Mesodermal cell (in vitro differentiated cells): ENCODE results near the gene APBA2.

ENCODE experiments used
- H3K27ac ChIP-seq: 2 replicates; pipeline ENCODE4 v1.7.0; 2013; ENCODE audit warnings: mild to moderate bottlenecking, low read depth, low read length, moderate library complexity; ENCODE audit not compliant: severe bottlenecking
- H3K36me3 ChIP-seq: 2 replicates; pipeline ENCODE4 v1.7.1; 2013; ENCODE audit warnings: mild to moderate bottlenecking, low read length, moderate library complexity; ENCODE audit not compliant: control insufficient read depth, insufficient read depth
- H3K4me1 ChIP-seq: one replicate; pipeline ENCODE4 v1.7.1; 2013; ENCODE audit warnings: mild to moderate bottlenecking, low read length; ENCODE audit not compliant: insufficient read depth, control insufficient read depth, poor library complexity, severe bottlenecking
- H3K4me3 ChIP-seq: 2 replicates; pipeline ENCODE4 v1.7.0; 2013; ENCODE audit warnings: low read length, control low read depth, mild to moderate bottlenecking; ENCODE audit not compliant: insufficient read depth, poor library complexity, severe bottlenecking; ENCODE audit errors: extremely low read depth
- H3K9me3 ChIP-seq: 2 replicates; pipeline ENCODE4 v1.7.1; 2013; ENCODE audit warnings: mild to moderate bottlenecking, low read length, moderate library complexity; ENCODE audit not compliant: control insufficient read depth
- whole genome bisulfite sequencing, 2 experiments: methylation state at CpG; one replicate each; pipeline ENCODE4 v1.1.5; 2013; ENCODE audit warnings: missing lambda C conversion rate in 2 of 2; ENCODE audit not compliant: insufficient coverage in 2 of 2; 5-methylcytosine and 5-hydroxymethylcytosine counted together

APBA2 gene

GRCh38 chr15:28961391-28961790 lies 75.6 kb downstream of the APBA2 start:
- Histone ChIP-seq H3K4me3 (no peak overlapping the region), H3K27ac (peak overlapping the region; percentile 47)
- 87 to 92% methylated on average over 10 to 12 of the region's 12 CpGs for WGBS, 2 experiments

GRCh38 chr15:28962851-28963710 lies 77.3 kb downstream of the APBA2 start:
- Histone ChIP-seq H3K36me3 (no peaks in the 10 kb centered on the region), H3K4me3 (no peak overlapping the region), H3K27ac (no peak overlapping the region), H3K4me1 (peaks cover 14% of the 10 kb centered on the region), H3K9me3 (no peaks in the 10 kb centered on the region)
- WGBS, 2 experiments, result 92 to 95% methylated on average over 2 to 4 of the region's 8 CpGs

More at GRCh38 chr15:28961391-28961790, 75.6 kb downstream of the APBA2 start:
- Histone ChIP-seq H3K9me3 (no peaks in the 10 kb centered on the region), H3K36me3 (no peaks in the 10 kb centered on the region), H3K4me1 (peaks cover 14% of the 10 kb centered on the region)

GRCh38 chr15:28963711-28964081 lies 77.9 kb downstream of the APBA2 start:
- Histone ChIP-seq H3K9me3 (no peaks in the 10 kb centered on the region), H3K27ac (no peak overlapping the region), H3K4me3 (no peak overlapping the region), H3K36me3 (no peaks in the 10 kb centered on the region), H3K4me1 (peaks cover 15% of the 10 kb centered on the region)
- 100% methylated on average over 1 of the region's 2 CpGs; no CpG with 5 or more reads in 1 of the 2 experiments for WGBS, 2 experiments

GRCh38 chr15:28964098-28964497 lies 78.3 kb downstream of the APBA2 start:
- H3K9me3 ChIP-seq, result no peaks in the 10 kb centered on the region
- peaks cover 19% of the 10 kb centered on the region for H3K4me1 ChIP-seq
- no peak overlapping the region for H3K27ac ChIP-seq
- no peak overlapping the region for H3K4me3 ChIP-seq
- no peaks in the 10 kb centered on the region for H3K36me3 ChIP-seq
- 80 to 100% methylated on average over 1 of the region's 1 CpG for WGBS, 2 experiments

- peaks cover 17% of the 10 kb centered on the region for H3K4me1 ChIP-seq
- no peaks in the 10 kb centered on the region for H3K9me3 ChIP-seq
- H3K4me3 ChIP-seq, result no peak overlapping the region
- no peak overlapping the region for H3K27ac ChIP-seq
- no peaks in the 10 kb centered on the region for H3K36me3 ChIP-seq
Observed at GRCh38 chr15:28967066-28967465, 81.3 kb downstream of the APBA2 start.

GRCh38 chr15:28967990-28968389 lies 82.2 kb downstream of the APBA2 start:
- H3K4me1 ChIP-seq, result peaks cover 25% of the 10 kb centered on the region
- H3K4me3 ChIP-seq, result no peak overlapping the region
- no peaks in the 10 kb centered on the region for H3K9me3 ChIP-seq
- H3K36me3 ChIP-seq, result no peaks in the 10 kb centered on the region
- 88 to 94% methylated on average over 4 to 5 of the region's 6 CpGs for WGBS, 2 experiments
- H3K27ac ChIP-seq, result no peak overlapping the region

- 90 to 94% methylated on average over 14 of the region's 14 CpGs for WGBS, 2 experiments
- Histone ChIP-seq H3K9me3 (no peaks in the 10 kb centered on the region), H3K27ac (no peak overlapping the region), H3K4me1 (peaks cover 25% of the 10 kb centered on the region), H3K4me3 (no peak overlapping the region), H3K36me3 (no peaks in the 10 kb centered on the region)
Observed at GRCh38 chr15:28969511-28970085, 83.8 kb downstream of the APBA2 start.

- Histone ChIP-seq H3K27ac (no peak overlapping the region), H3K4me3 (no peak overlapping the region), H3K36me3 (no peaks in the 10 kb centered on the region), H3K9me3 (no peaks in the 10 kb centered on the region), H3K4me1 (peaks cover 33% of the 10 kb centered on the region)
- 96 to 100% methylated on average over 1 to 5 of the region's 7 CpGs for whole genome bisulfite sequencing, 2 experiments
Observed at GRCh38 chr15:28974142-28974541, 88.4 kb downstream of the APBA2 start.

GRCh38 chr15:28975766-28976179 lies 90.0 kb downstream of the APBA2 start:
- Histone ChIP-seq H3K36me3 (no peaks in the 10 kb centered on the region), H3K27ac (no peak overlapping the region), H3K4me1 (peaks cover 31% of the 10 kb centered on the region), H3K9me3 (no peaks in the 10 kb centered on the region), H3K4me3 (no peak overlapping the region)
- WGBS, 2 experiments, result 0 to 6% methylated on average over 2 of the region's 2 CpGs

- Histone ChIP-seq H3K4me1 (peaks cover 27% of the 10 kb centered on the region), H3K27ac (peak overlapping the region; percentile 84), H3K36me3 (no peaks in the 10 kb centered on the region), H3K9me3 (no peaks in the 10 kb centered on the region), H3K4me3 (no peak overlapping the region)
- WGBS, 2 experiments, result 93 to 100% methylated on average over 6 of the region's 6 CpGs
Observed at GRCh38 chr15:28977377-28978010, 91.7 kb downstream of the APBA2 start.

- Histone ChIP-seq H3K27ac (no peak overlapping the region), H3K4me1 (peaks cover 24% of the 10 kb centered on the region)
- 95 to 97% methylated on average over 7 of the region's 7 CpGs for WGBS, 2 experiments
Observed at GRCh38 chr15:28978011-28978378, 92.2 kb downstream of the APBA2 start.

More at GRCh38 chr15:28978011-28978378, 92.2 kb downstream of the APBA2 start:
- Histone ChIP-seq H3K9me3 (no peaks in the 10 kb centered on the region), H3K36me3 (no peaks in the 10 kb centered on the region), H3K4me3 (no peak overlapping the region)
